Activated B cell treated with CpG ODN at 0.5 μM for 24 hours (primary cell): ENCODE measurements around the gene CEMIP2. TPM values are rescaled to one million over a fixed set of nuclear protein-coding genes. Genes with fewer than 3 reads are reported as not detected.
A peak's percentile ranks its signal among the peaks of the same experiment; 100 is the strongest.

ENCODE experiments used
- ATAC-seq: fragments of 200-7000 bp; cut with Tn5 transposase; one replicate; pipeline ENCODE4 v1.10.0; 2021; ENCODE audit warnings: low read depth, mild to moderate bottlenecking, moderate library complexity
- CTCF ChIA-PET: fragments of 350-600 bp; sonication (Branson Sonifier 250); formaldehyde crosslinking; loops from one replicate; lab custom pipeline; 2021; ENCODE audit warnings: antibody characterized with exemption; lab: Charles Lee
- POLR2A ChIA-PET: fragments of 350-600 bp; sonication (Branson Sonifier 250); formaldehyde crosslinking; loops from one replicate; lab custom pipeline; 2021; ENCODE audit warnings: antibody characterized with exemption; lab: Charles Lee
- DNase-seq: peaks from one replicate; pipeline ENCODE4 v3.0.0; 2022
- H3K27ac Mint-ChIP-seq: one replicate; pipeline ENCODE4 v1.8.0; 2020; ENCODE audit warnings: mixed read lengths
- H3K27me3 Mint-ChIP-seq: one replicate; pipeline ENCODE4 v1.8.0; 2021; ENCODE audit warnings: mixed read lengths
- H3K36me3 Mint-ChIP-seq: one replicate; pipeline ENCODE4 v1.8.0; 2021; ENCODE audit warnings: low read depth, mixed read lengths
- H3K4me1 Mint-ChIP-seq: one replicate; pipeline ENCODE4 v1.8.0; 2021; ENCODE audit warnings: mixed read lengths
- H3K4me3 Mint-ChIP-seq: one replicate; pipeline ENCODE4 v1.8.0; 2020; ENCODE audit warnings: mild to moderate bottlenecking, mixed read lengths
- H3K9me3 Mint-ChIP-seq: one replicate; pipeline ENCODE4 v1.8.0; 2020; ENCODE audit warnings: mixed read lengths
- intact Hi-C: fragments of 100-400 bp; cut with micrococcal nuclease; formaldehyde crosslinking; loops from one replicate; pipeline ENCODE4 v1.15.1; 2024
- total RNA-seq: library from RNA; stranded (reverse); gene quantifications from 2 replicates; pipeline ENCODE4 v1.2.3, GENCODE V29; 2022
- TF ChIP-seq, protein P1 (sequence below): fragments of 200-600 bp; IDR thresholded peaks from one replicate; pipeline ENCODE4 v1.8.0; 2022; ENCODE audit warnings: antibody characterized with exemption, mild to moderate bottlenecking

The CEMIP2 gene
- total RNA-seq, 1 donor from 2014 or later = 25.5 TPM

DNA sequence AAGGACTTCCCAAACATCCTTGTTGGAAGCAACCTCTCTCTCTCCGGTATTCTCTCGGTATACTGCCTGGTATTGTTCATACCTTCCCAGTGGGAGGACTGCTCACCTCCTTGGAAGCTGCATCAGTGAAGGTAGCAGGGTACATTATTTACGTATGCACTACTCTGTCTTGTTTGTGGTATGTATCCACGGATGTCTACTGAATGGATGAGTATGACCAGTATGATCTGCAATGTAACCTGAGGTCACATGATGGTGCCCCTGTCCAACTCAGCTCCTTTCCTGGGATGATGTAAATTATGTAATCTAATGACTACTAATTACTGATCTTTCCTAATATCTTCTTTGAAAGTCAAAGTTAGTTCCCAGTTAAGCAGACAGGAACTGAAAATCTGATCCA lies 32.1 kb downstream of the CEMIP2 start:
- peaks cover 82% of the 10 kb centered on the region for H3K36me3 Mint-ChIP-seq
- no peaks in the 10 kb centered on the region for H3K27me3 Mint-ChIP-seq
- ATAC-seq = no peak
- intact Hi-C loops = no loop called here
- no peaks in the 10 kb centered on the region for H3K4me1 Mint-ChIP-seq
- no peak overlapping the region for H3K4me3 Mint-ChIP-seq
- H3K27ac Mint-ChIP-seq = no peak overlapping the region
- ChIA-PET POLR2A (no interaction called here), CTCF (no interaction called here)
- TF ChIP-seq, protein P1, sequence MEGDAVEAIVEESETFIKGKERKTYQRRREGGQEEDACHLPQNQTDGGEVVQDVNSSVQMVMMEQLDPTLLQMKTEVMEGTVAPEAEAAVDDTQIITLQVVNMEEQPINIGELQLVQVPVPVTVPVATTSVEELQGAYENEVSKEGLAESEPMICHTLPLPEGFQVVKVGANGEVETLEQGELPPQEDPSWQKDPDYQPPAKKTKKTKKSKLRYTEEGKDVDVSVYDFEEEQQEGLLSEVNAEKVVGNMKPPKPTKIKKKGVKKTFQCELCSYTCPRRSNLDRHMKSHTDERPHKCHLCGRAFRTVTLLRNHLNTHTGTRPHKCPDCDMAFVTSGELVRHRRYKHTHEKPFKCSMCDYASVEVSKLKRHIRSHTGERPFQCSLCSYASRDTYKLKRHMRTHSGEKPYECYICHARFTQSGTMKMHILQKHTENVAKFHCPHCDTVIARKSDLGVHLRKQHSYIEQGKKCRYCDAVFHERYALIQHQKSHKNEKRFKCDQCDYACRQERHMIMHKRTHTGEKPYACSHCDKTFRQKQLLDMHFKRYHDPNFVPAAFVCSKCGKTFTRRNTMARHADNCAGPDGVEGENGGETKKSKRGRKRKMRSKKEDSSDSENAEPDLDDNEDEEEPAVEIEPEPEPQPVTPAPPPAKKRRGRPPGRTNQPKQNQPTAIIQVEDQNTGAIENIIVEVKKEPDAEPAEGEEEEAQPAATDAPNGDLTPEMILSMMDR = no peak
- no peak for DNase-seq
- no peaks in the 10 kb centered on the region for H3K9me3 Mint-ChIP-seq

DNA sequence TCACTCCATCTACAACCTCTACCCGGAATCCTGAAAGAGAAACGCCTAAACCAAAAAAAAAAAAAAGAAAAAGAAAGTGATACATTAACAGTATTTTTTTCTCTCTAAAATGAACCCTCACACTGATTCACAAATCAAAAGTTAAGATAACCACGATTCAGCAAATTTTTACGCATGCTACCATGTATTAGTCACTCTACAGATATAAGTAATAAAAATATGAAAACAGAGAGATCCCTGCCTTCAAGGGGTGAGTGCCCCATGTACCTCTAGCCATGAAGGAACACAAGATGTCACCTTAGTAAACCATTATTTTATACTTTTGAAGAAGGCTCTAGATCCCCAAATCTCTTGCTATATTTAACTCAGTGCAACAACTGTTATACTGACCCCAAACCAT lies 33.4 kb downstream of the CEMIP2 start:
- Mint-ChIP-seq H3K9me3 (no peaks in the 10 kb centered on the region), H3K36me3 (peaks cover 91% of the 10 kb centered on the region), H3K27ac (peak overlapping the region; percentile 56), H3K27me3 (no peaks in the 10 kb centered on the region), H3K4me1 (no peaks in the 10 kb centered on the region), H3K4me3 (no peak overlapping the region)
- ATAC-seq (no peak), DNase-seq (no peak)
- POLR2A ChIA-PET = no interaction called here
- TF ChIP-seq, protein P1 = no peak
- CTCF ChIA-PET = no interaction called here
- intact Hi-C loops = no loop called here

DNA sequence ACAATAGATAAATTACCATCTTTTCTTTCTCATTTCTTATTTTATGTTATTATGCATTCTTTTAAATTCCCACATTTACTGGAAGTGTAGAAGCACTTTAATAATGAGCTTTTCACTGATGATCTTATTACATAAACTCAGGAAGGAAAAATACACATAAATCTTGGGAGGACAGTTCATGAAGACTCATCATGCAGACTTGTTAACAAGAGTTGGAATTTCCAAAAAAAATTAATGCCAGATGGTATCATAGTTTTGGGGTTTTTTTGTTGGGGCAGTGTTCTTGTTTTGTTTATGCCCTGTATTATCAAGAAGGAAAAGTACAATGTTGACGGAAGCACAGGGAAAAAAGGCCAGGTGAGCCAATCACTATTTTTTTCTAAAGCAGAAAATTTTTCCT lies 35.1 kb downstream of the CEMIP2 start:
- CTCF ChIA-PET = no interaction called here
- H3K36me3 Mint-ChIP-seq = peaks cover 90% of the 10 kb centered on the region
- no peaks in the 10 kb centered on the region for H3K4me1 Mint-ChIP-seq
- H3K27ac Mint-ChIP-seq = no peak overlapping the region
- no peak overlapping the region for H3K4me3 Mint-ChIP-seq
- no peaks in the 10 kb centered on the region for H3K9me3 Mint-ChIP-seq
- ATAC-seq (no peak), DNase-seq (no peak)
- POLR2A ChIA-PET = no interaction called here
- TF ChIP-seq, protein P1 = no peak
- intact Hi-C loops = no loop called here
- no peaks in the 10 kb centered on the region for H3K27me3 Mint-ChIP-seq

DNA sequence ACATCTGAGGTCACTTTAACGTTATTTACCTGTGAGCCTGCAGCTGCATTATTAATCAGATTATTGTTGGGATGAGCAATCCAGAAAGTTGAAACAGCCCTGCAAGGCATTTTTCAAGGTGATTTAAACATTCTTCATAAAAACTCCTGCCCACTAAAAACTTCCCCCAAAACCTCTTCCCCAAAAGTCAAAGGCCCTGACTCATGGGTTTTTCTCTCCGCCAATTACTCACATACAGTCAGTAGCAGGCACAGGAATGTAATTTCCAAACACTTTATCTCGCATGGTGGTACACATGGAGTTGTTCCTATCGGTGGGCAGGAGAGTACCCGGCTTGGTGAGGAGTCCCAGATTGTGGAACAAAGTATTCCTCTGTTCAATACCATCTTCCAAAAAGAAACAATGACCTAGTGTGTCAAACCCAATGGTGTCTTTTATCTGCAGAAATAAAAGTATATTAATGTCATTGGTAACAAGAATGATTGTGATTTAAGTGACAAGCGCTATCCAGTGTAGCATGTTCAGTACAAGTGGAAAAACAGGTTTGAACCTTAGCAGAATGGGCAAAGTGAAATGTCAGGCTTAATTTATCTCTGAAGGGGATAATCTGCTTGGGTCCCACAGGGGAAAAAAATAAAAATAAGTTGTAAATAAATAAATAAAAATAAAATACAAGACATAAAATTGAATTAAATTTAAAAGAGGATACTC lies 38.3 kb downstream of the CEMIP2 start:
- Mint-ChIP-seq H3K36me3 (peaks cover 84% of the 10 kb centered on the region), H3K4me1 (no peaks in the 10 kb centered on the region), H3K4me3 (no peak overlapping the region), H3K27ac (no peak overlapping the region), H3K9me3 (no peaks in the 10 kb centered on the region), H3K27me3 (no peaks in the 10 kb centered on the region)
- intact Hi-C loops = no loop called here
- ATAC-seq (no peak), DNase-seq (no peak)
- ChIA-PET POLR2A (no interaction called here), CTCF (no interaction called here)
- TF ChIP-seq, protein P1 = no peak

DNA sequence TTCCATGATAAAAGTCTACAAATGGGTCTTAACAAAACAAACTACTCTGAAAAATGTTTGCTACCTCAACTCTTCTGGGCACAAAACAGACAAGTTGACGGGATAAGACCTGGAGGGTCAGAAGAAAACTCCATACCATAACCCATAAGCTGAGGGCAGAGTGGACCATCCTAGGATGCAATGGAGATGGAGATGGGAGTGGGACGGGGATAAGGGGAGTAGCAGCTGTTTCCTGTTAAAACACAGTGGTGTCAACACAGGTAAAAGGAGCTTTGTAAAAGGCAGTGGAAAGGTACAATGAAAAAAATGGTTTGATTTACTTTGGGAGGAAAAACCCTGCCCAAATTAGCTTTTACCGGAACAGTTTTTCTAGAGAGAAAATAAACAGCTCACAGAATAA lies 41.6 kb downstream of the CEMIP2 start:
- intact Hi-C loops = no loop called here
- H3K9me3 Mint-ChIP-seq = no peaks in the 10 kb centered on the region
- H3K27me3 Mint-ChIP-seq = no peaks in the 10 kb centered on the region
- POLR2A ChIA-PET = no interaction called here
- CTCF ChIA-PET = no interaction called here
- peaks cover 82% of the 10 kb centered on the region for H3K36me3 Mint-ChIP-seq
- TF ChIP-seq, protein P1 = no peak
- no peak overlapping the region for H3K27ac Mint-ChIP-seq
- H3K4me3 Mint-ChIP-seq = no peak overlapping the region
- no peak for ATAC-seq
- DNase-seq = no peak
- no peaks in the 10 kb centered on the region for H3K4me1 Mint-ChIP-seq
